Astrocyte of the cerebellum (primary cell): Measurements from ENCODE around the gene IL7R.
"Not testable (repeated sequence)": the region's sequence is repeated elsewhere in the genome, so short reads cannot be mapped to it uniquely, and the experiment has no call there.

Experiments
- DNase-seq: peaks from one replicate; pipeline ENCODE4 v3.0.0-alpha.2; 2011; ENCODE audit warnings: low read depth
- H3K4me3 ChIP-seq: 2 replicates; pipeline ENCODE4 v1.5.1; 2011; ENCODE audit warnings: mild to moderate bottlenecking, low read depth, low read length, moderate library complexity
- CTCF ChIP-seq: IDR thresholded peaks from 2 replicates; pipeline ENCODE4 v1.5.1; 2012; ENCODE audit warnings: low read length, low read depth, moderate library complexity, mild to moderate bottlenecking; ENCODE audit errors: missing control alignments
- in situ Hi-C: cut with HindIII; loops from 2 replicates; pipeline ENCODE4 v1.10.0; 2017; ENCODE audit warnings: low sequenced_read_pairs

The IL7R gene

GRCh38 chr5:35833224-35833623 is 23.5 kb upstream of the IL7R start:
- no peak for TF ChIP-seq CTCF
- in situ Hi-C loops, result no loop called here
- H3K4me3 ChIP-seq, result no peak overlapping the region
- no peak for DNase-seq

- TF ChIP-seq CTCF, result no peak
- no peak for DNase-seq
- in situ Hi-C loops, result no loop called here
- H3K4me3 ChIP-seq, result no peak overlapping the region
These were observed 20.6 kb upstream of the IL7R start for GRCh38 chr5:35835796-35836742.

DNA sequence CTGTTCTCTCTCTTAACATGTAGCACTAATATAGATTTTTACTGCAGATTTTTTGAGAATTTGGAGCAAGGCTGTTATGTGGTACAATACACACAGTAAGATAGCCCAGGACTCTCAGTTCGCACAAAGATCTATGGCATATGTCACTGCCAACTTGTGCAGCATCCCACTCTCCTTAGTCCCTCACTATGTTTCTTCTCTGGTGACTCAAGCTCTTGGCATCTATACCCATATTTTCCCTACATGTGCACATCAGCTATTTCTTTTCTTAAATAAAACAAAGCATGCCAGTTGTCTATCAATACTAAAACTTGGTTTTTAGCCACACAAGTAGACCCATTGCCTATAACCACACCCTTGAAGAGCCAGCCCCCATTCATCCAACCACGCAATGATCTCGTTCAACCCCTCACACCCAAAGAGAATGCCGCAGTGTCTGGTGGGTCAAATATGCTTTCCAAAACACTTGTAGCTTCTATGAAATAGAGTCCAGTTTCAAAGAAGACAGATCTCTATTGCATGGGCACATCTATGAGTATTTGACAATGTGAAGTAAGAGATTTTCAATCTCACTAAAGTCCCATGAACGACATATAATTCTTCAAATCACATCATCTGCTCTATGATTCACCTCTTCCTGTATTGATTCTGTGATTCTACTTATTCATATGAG is 18.2 kb upstream of the IL7R start:
- no peak for DNase-seq
- no peak for TF ChIP-seq CTCF
- H3K4me3 ChIP-seq, result no peak overlapping the region
- in situ Hi-C loops, result no loop called here

DNA sequence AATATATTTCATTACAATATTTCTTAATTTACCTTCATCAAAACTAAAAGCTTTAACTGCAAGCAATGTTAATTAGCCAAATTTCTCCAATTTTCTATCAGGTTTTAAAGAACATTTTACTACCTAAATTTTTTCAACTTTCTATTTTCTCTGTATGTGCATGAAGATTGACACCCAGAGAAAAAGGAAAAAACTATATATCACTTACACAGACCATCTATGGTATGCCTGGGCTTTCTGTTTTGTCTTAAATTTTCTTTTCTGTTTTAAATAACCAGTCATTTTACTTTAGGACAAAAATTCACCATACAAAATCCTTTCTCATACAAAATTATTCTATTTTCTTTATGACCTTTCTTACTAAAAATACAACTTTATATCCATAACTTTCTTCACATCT is 13.8 kb upstream of the IL7R start:
- in situ Hi-C loops, result no loop called here
- H3K4me3 ChIP-seq, result no peak overlapping the region
- no peak for DNase-seq
- no peak for TF ChIP-seq CTCF

- H3K4me3 ChIP-seq, DNase-seq, in situ Hi-C loops: not testable (repeated sequence)
These were observed 11.2 kb upstream of the IL7R start for GRCh38 chr5:35845508-35845907.

DNA sequence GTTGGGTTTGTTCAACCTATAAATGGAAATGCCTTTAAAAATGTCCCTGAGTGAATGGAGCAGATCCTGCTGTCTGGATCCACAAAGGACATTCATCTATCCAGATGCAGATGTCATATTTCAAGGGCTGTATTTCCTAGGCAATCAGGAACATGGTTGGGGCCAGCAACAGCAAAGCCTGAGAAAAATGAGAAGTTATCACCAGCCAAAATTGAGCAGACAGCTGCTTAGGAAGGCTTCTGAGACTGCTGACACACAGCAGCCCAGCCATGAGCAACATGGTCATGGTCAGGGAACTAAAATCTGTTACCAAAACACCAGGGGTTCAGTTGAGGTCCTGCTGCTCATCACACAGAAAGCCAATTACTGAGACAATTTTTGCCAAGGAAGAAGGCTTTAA is 9.2 kb upstream of the IL7R start:
- no peak overlapping the region for H3K4me3 ChIP-seq
- no peak for DNase-seq
- no peak for TF ChIP-seq CTCF
- in situ Hi-C loops, result no loop called here

- H3K4me3 ChIP-seq, result no peak overlapping the region
- TF ChIP-seq CTCF, result no peak
- no peak for DNase-seq
- in situ Hi-C loops, result no loop called here
These were observed 8.7 kb upstream of the IL7R start for GRCh38 chr5:35847961-35848360.
